Activated CD8-positive, alpha-beta T cell treated with anti-CD3 and anti-CD28 coated beads, Interleukin-2, amount 10 ng/mL, durations not matched to agents 7 days and 5 days (primary cell): ENCODE results near the gene C8A. TPM values are rescaled to one million over a fixed set of nuclear protein-coding genes. Genes with fewer than 3 reads are reported as not detected.

Experiments
- ATAC-seq: fragments of 150-1000 bp; cut with Tn5 transposase; one replicate; pipeline ENCODE4 v1.10.0; 2021; ENCODE audit warnings: moderate library complexity
- CTCF ChIA-PET: fragments of 350-600 bp; sonication (Branson Sonifier 250); formaldehyde crosslinking; loops from one replicate; lab custom pipeline; 2021; ENCODE audit warnings: antibody characterized with exemption; lab: Charles Lee
- POLR2A ChIA-PET: fragments of 350-600 bp; sonication (Branson Sonifier 250); formaldehyde crosslinking; loops from one replicate; lab custom pipeline; 2021; ENCODE audit warnings: antibody characterized with exemption; lab: Charles Lee
- DNase-seq: peaks from one replicate; pipeline ENCODE4 v3.0.0-alpha.2; 2020
- H3K27ac Mint-ChIP-seq: one replicate; pipeline ENCODE4 v1.8.0; 2021; ENCODE audit warnings: mild to moderate bottlenecking, mixed read lengths
- H3K27me3 Mint-ChIP-seq: one replicate; pipeline ENCODE4 v1.8.0; 2021; ENCODE audit warnings: low read depth, mixed read lengths
- H3K36me3 Mint-ChIP-seq: one replicate; pipeline ENCODE4 v1.8.0; 2021; ENCODE audit warnings: low read depth, mixed read lengths
- H3K4me1 Mint-ChIP-seq: one replicate; pipeline ENCODE4 v1.8.0; 2021; ENCODE audit warnings: low read depth, mixed read lengths
- H3K4me3 Mint-ChIP-seq: one replicate; pipeline ENCODE4 v1.8.0; 2021; ENCODE audit warnings: mild to moderate bottlenecking, mixed read lengths
- H3K9me3 Mint-ChIP-seq: one replicate; pipeline ENCODE4 v1.8.0; 2022; ENCODE audit warnings: mixed read lengths; ENCODE audit not compliant: insufficient read depth
- total RNA-seq, 2 experiments: library from RNA; stranded (reverse); gene quantifications; one replicate each; pipeline ENCODE4 v1.2.3, GENCODE V29; 2021

The C8A gene
- total RNA-seq, 2 experiments from 2014 or later = not detected

DNA sequence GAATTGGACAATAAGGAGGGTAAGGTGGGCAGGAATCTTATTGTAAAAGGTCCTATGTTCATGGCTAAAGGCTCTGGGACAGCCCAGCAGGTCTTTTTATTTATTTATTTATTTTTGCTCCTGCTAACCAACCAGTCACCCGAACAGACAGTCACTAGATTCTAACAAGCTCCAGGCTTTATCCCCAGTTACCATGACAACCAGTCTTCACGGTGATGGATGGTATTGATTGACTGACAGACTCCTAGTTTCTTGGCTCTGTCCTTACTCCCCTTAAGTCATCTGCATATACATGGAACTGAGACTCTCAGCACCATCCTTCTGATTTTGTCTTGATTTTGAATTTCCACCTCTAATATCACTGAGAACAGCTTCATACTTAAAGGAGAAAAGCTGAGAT, 44.3 kb downstream of the C8A start:
- Mint-ChIP-seq H3K9me3 (no peaks in the 10 kb centered on the region), H3K27ac (no peak overlapping the region), H3K4me1 (no peaks in the 10 kb centered on the region), H3K4me3 (no peak overlapping the region), H3K36me3 (no peaks in the 10 kb centered on the region), H3K27me3 (no peaks in the 10 kb centered on the region)
- CTCF ChIA-PET = no interaction called here
- no peak for DNase-seq
- POLR2A ChIA-PET = no interaction called here
- ATAC-seq = no peak

- POLR2A ChIA-PET = no interaction called here
- H3K4me1 Mint-ChIP-seq = no peaks in the 10 kb centered on the region
- no peak for ATAC-seq
- H3K36me3 Mint-ChIP-seq = no peaks in the 10 kb centered on the region
- no peak for DNase-seq
- no peak overlapping the region for H3K4me3 Mint-ChIP-seq
- H3K27me3 Mint-ChIP-seq = no peaks in the 10 kb centered on the region
- H3K9me3 Mint-ChIP-seq = no peaks in the 10 kb centered on the region
- CTCF ChIA-PET = interaction anchor here (0.7 kb wide), 1 partner anchor 727 kb away, joined by 3 read pairs; no protein-coding TSS in a partner anchor
- no peak overlapping the region for H3K27ac Mint-ChIP-seq
Measured at GRCh38 chr1:56901716-56902115, 47.1 kb downstream of the C8A start.

DNA sequence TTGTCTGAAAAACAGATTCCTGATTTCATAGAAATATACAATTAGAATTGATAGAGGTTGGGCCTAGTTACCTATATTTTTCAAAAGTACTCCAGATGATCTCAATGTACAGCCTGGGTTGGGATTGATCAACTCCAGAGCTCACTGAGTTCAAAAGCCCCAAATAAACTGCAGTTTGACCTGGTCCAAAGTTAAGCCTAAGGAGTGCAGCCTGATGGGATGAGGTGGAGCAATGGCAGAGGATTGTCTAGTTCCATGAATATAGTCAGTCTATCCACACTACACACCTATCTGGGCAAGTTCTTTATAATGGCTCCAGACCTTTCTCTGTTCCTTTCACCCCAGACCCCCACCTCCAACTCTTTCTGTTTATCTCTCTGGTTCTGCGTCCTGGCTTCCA, 49.2 kb downstream of the C8A start:
- H3K27ac Mint-ChIP-seq = no peak overlapping the region
- ATAC-seq (no peak), DNase-seq (no peak)
- no peak overlapping the region for H3K4me3 Mint-ChIP-seq
- no peaks in the 10 kb centered on the region for H3K9me3 Mint-ChIP-seq
- POLR2A ChIA-PET = no interaction called here
- no peaks in the 10 kb centered on the region for H3K4me1 Mint-ChIP-seq
- CTCF ChIA-PET = no interaction called here
- no peaks in the 10 kb centered on the region for H3K36me3 Mint-ChIP-seq
- H3K27me3 Mint-ChIP-seq = no peaks in the 10 kb centered on the region

GRCh38 chr1:56904663-56905397, 50.2 kb downstream of the C8A start:
- no peaks in the 10 kb centered on the region for H3K4me1 Mint-ChIP-seq
- ChIA-PET POLR2A (no interaction called here), CTCF (no interaction called here)
- H3K27ac Mint-ChIP-seq = no peak overlapping the region
- no peaks in the 10 kb centered on the region for H3K36me3 Mint-ChIP-seq
- no peaks in the 10 kb centered on the region for H3K9me3 Mint-ChIP-seq
- DNase-seq (no peak), ATAC-seq (no peak)
- no peak overlapping the region for H3K4me3 Mint-ChIP-seq
- H3K27me3 Mint-ChIP-seq = no peaks in the 10 kb centered on the region

DNA sequence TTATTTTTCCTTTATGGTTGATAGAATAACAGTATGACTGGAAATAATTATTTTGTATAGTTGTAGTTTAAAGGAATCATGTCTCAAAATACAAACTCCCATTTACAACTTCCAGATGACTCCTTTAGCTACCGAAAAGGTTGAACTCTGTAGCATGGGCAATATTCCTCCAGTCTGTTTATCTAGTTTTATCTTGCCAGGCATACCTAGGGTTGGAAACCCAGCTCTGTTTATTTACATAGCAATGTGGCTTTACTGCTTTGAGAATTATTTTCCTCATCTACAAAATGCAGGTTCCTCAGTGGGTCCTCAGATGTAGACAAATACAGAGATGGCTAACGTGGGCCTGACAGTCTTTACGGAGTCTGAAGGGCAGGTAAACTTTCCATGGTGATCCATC, 51.1 kb downstream of the C8A start:
- Mint-ChIP-seq H3K27me3 (no peaks in the 10 kb centered on the region), H3K36me3 (no peaks in the 10 kb centered on the region), H3K9me3 (no peaks in the 10 kb centered on the region), H3K4me3 (no peak overlapping the region), H3K4me1 (no peaks in the 10 kb centered on the region), H3K27ac (no peak overlapping the region)
- ChIA-PET POLR2A (no interaction called here), CTCF (no interaction called here)
- DNase-seq = no peak
- ATAC-seq = no peak

- no peaks in the 10 kb centered on the region for H3K9me3 Mint-ChIP-seq
- ATAC-seq = no peak
- ChIA-PET POLR2A (no interaction called here), CTCF (no interaction called here)
- no peaks in the 10 kb centered on the region for H3K27me3 Mint-ChIP-seq
- DNase-seq = no peak
- H3K4me1 Mint-ChIP-seq = no peaks in the 10 kb centered on the region
- H3K4me3 Mint-ChIP-seq = no peak overlapping the region
- no peak overlapping the region for H3K27ac Mint-ChIP-seq
- no peaks in the 10 kb centered on the region for H3K36me3 Mint-ChIP-seq
Measured at GRCh38 chr1:56908619-56909221, 54.1 kb downstream of the C8A start.

- DNase-seq = no peak
- H3K27me3 Mint-ChIP-seq = no peaks in the 10 kb centered on the region
- ChIA-PET POLR2A (no interaction called here), CTCF (no interaction called here)
- H3K9me3 Mint-ChIP-seq = no peaks in the 10 kb centered on the region
- no peak for ATAC-seq
- H3K36me3 Mint-ChIP-seq = no peaks in the 10 kb centered on the region
- no peaks in the 10 kb centered on the region for H3K4me1 Mint-ChIP-seq
- no peak overlapping the region for H3K27ac Mint-ChIP-seq
- H3K4me3 Mint-ChIP-seq = no peak overlapping the region
Measured at GRCh38 chr1:56910441-56910985, 55.9 kb downstream of the C8A start.

DNA sequence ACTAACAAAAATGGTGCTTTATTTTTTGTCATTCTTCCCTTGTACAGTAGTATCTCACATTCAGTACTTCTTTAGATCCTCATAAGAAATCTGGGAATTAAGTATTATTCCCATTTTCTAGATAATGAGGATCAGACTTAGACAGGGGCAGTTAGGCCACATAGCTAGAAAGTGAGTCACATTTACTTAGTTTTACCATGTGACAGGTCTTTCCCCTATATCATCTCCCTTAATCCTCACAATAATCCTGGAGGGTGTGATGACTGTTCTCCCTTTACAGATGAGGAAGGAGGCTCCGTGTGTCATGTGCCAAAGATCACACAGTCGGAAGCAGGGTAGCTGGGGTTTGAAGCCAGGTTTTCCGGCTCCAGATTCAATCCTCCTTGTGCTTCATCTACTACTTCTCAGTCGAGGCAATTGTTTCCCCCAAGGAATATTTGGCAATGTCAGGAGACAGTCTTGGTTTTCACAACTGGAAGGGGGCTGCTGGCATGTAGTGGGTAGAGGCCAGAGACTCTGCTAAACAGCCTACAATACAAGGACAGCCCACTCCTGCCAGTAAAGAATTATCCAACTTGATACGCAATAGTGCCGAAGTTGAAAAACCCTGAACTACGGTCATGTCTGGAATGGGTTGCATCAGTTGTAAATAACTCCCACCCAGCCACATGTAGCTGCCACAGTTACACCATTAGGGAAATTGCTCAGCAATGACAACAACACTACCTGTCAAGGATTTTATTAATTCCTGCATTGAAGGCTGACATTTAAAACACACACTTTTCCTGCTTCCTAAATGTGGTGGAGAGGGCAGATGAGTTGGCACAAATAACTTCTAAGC, 56.7 kb downstream of the C8A start:
- H3K27ac Mint-ChIP-seq = no peak overlapping the region
- ChIA-PET CTCF (no interaction called here), POLR2A (no interaction called here)
- no peak overlapping the region for H3K4me3 Mint-ChIP-seq
- H3K27me3 Mint-ChIP-seq = no peaks in the 10 kb centered on the region
- no peaks in the 10 kb centered on the region for H3K4me1 Mint-ChIP-seq
- no peak for DNase-seq
- no peak for ATAC-seq
- H3K36me3 Mint-ChIP-seq = no peaks in the 10 kb centered on the region
- H3K9me3 Mint-ChIP-seq = no peaks in the 10 kb centered on the region

GRCh38 chr1:56912325-56912724, 57.7 kb downstream of the C8A start:
- H3K36me3 Mint-ChIP-seq = no peaks in the 10 kb centered on the region
- no peaks in the 10 kb centered on the region for H3K9me3 Mint-ChIP-seq
- H3K4me1 Mint-ChIP-seq = no peaks in the 10 kb centered on the region
- ChIA-PET POLR2A (no interaction called here), CTCF (no interaction called here)
- no peak overlapping the region for H3K27ac Mint-ChIP-seq
- no peaks in the 10 kb centered on the region for H3K27me3 Mint-ChIP-seq
- ATAC-seq (no peak), DNase-seq (no peak)
- no peak overlapping the region for H3K4me3 Mint-ChIP-seq

GRCh38 chr1:56915960-56916359, 61.4 kb downstream of the C8A start:
- Mint-ChIP-seq H3K27ac (no peak overlapping the region), H3K36me3 (no peaks in the 10 kb centered on the region), H3K4me1 (no peaks in the 10 kb centered on the region), H3K9me3 (no peaks in the 10 kb centered on the region), H3K4me3 (no peak overlapping the region), H3K27me3 (no peaks in the 10 kb centered on the region)
- no peak for ATAC-seq
- CTCF ChIA-PET = no interaction called here
- POLR2A ChIA-PET = no interaction called here
- DNase-seq = no peak

- no peak overlapping the region for H3K4me3 Mint-ChIP-seq
- POLR2A ChIA-PET = no interaction called here
- H3K27me3 Mint-ChIP-seq = no peaks in the 10 kb centered on the region
- ATAC-seq (no peak), DNase-seq (no peak)
- H3K27ac Mint-ChIP-seq = no peak overlapping the region
- no peaks in the 10 kb centered on the region for H3K4me1 Mint-ChIP-seq
- CTCF ChIA-PET = no interaction called here
- no peaks in the 10 kb centered on the region for H3K36me3 Mint-ChIP-seq
- H3K9me3 Mint-ChIP-seq = no peaks in the 10 kb centered on the region
Measured at GRCh38 chr1:56916630-56917029, 62.0 kb downstream of the C8A start.

- no peaks in the 10 kb centered on the region for H3K27me3 Mint-ChIP-seq
- no peak for ATAC-seq
Measured at GRCh38 chr1:56917356-56917755, 62.8 kb downstream of the C8A start.

More at GRCh38 chr1:56917356-56917755, 62.8 kb downstream of the C8A start:
- Mint-ChIP-seq H3K27ac (no peak overlapping the region), H3K4me3 (no peak overlapping the region), H3K4me1 (no peaks in the 10 kb centered on the region), H3K9me3 (no peaks in the 10 kb centered on the region), H3K36me3 (no peaks in the 10 kb centered on the region)
- ChIA-PET CTCF (no interaction called here), POLR2A (no interaction called here)
- no peak for DNase-seq
